ENCODE results near the gene NFATC2. TPM values are rescaled to one million over a fixed set of nuclear protein-coding genes. Genes with fewer than 3 reads are reported as not detected.

NFATC2 gene
- total and polyA plus RNA-seq, 2 experiments from 2014 or later: 4.9 to 8.3 TPM

- no peak for DNase-seq (ENCODE audit: low spot score)
- 96% methylated on average over 4 of the region's 4 CpGs for WGBS (ENCODE audit: low lambda C conversion rate, missing lambda C conversion rate)
- H4K20me1 ChIP-seq (ENCODE audit: insufficient read depth, poor library complexity, severe bottlenecking): no peaks in the 10 kb centered on the region
- H3K36me3 ChIP-seq (replicated peaks; ENCODE audit: insufficient read depth, low read depth): no peaks in the 10 kb centered on the region
- H3K9me3 ChIP-seq (ENCODE audit: low read depth): no peaks in the 10 kb centered on the region
- H3K79me2 ChIP-seq: no peaks in the 10 kb centered on the region
- H3K9me2 ChIP-seq (replicated peaks; ENCODE audit: insufficient read depth): no peaks in the 10 kb centered on the region
- no peak overlapping the region for H2AFZ ChIP-seq
- H3K27ac ChIP-seq: no peak overlapping the region
- H3K4me1 ChIP-seq (ENCODE audit: insufficient read depth): no peaks in the 10 kb centered on the region
- no peak overlapping the region for H3K4me2 ChIP-seq
- TF ChIP-seq EZH2 (IDR thresholded peaks at IDR 0.05; ENCODE audit: borderline replicate concordance) (no peak), EZH2phosphoT487 (IDR thresholded peaks at IDR 0.05; ENCODE audit: low read depth, severe bottlenecking, unreplicated experiment) (no peak), CTCF (IDR thresholded peaks at IDR 0.05; ENCODE audit: poor library complexity) (no peak)
- H3K4me3 ChIP-seq: no peak overlapping the region
- H3K27me3 ChIP-seq: peaks cover 18% of the 10 kb centered on the region
These were observed 7.0 kb upstream of the NFATC2 start for GRCh38 chr20:51549474-51549873.

GRCh38 chr20:51547951-51548350 is 5.4 kb upstream of the NFATC2 start:
- H2AFZ ChIP-seq: no peak overlapping the region
- H3K9me2 ChIP-seq (replicated peaks; ENCODE audit: insufficient read depth): no peaks in the 10 kb centered on the region
- DNase-seq (ENCODE audit: low spot score): no peak
- H3K27me3 ChIP-seq: peaks cover 27% of the 10 kb centered on the region
- no peak overlapping the region for H3K4me3 ChIP-seq
- H3K27ac ChIP-seq: no peak overlapping the region
- H3K79me2 ChIP-seq: no peaks in the 10 kb centered on the region
- H3K4me1 ChIP-seq (ENCODE audit: insufficient read depth): peaks cover under 1% of the 10 kb centered on the region
- H4K20me1 ChIP-seq (ENCODE audit: insufficient read depth, poor library complexity, severe bottlenecking): no peaks in the 10 kb centered on the region
- 93% methylated on average over 7 of the region's 7 CpGs for WGBS (ENCODE audit: low lambda C conversion rate, missing lambda C conversion rate)
- no peak overlapping the region for H3K4me2 ChIP-seq
- H3K9me3 ChIP-seq (ENCODE audit: low read depth): no peaks in the 10 kb centered on the region
- no peaks in the 10 kb centered on the region for H3K36me3 ChIP-seq (replicated peaks; ENCODE audit: insufficient read depth, low read depth)
- TF ChIP-seq EZH2phosphoT487 (IDR thresholded peaks at IDR 0.05; ENCODE audit: low read depth, severe bottlenecking, unreplicated experiment) (no peak), CTCF (IDR thresholded peaks at IDR 0.05; ENCODE audit: poor library complexity) (no peak), EZH2 (IDR thresholded peaks at IDR 0.05; ENCODE audit: borderline replicate concordance) (no peak)

GRCh38 chr20:51545515-51545914 is 3.0 kb upstream of the NFATC2 start:
- 94% methylated on average over 2 of the region's 2 CpGs for WGBS (ENCODE audit: low lambda C conversion rate, missing lambda C conversion rate)
- Histone ChIP-seq H3K27me3 (peaks cover 28% of the 10 kb centered on the region), H3K4me1 (ENCODE audit: insufficient read depth) (peaks cover 8% of the 10 kb centered on the region), H2AFZ (no peak overlapping the region), H4K20me1 (ENCODE audit: insufficient read depth, poor library complexity, severe bottlenecking) (no peaks in the 10 kb centered on the region), H3K9me3 (ENCODE audit: low read depth) (no peaks in the 10 kb centered on the region), H3K36me3 (replicated peaks; ENCODE audit: insufficient read depth, low read depth) (no peaks in the 10 kb centered on the region), H3K4me2 (no peak overlapping the region), H3K9me2 (replicated peaks; ENCODE audit: insufficient read depth) (no peaks in the 10 kb centered on the region), H3K27ac (no peak overlapping the region), H3K4me3 (no peak overlapping the region), H3K79me2 (no peaks in the 10 kb centered on the region)
- DNase-seq (ENCODE audit: low spot score): no peak
- TF ChIP-seq EZH2phosphoT487 (IDR thresholded peaks at IDR 0.05; ENCODE audit: low read depth, severe bottlenecking, unreplicated experiment) (no peak), EZH2 (IDR thresholded peaks at IDR 0.05; ENCODE audit: borderline replicate concordance) (no peak), CTCF (IDR thresholded peaks at IDR 0.05; ENCODE audit: poor library complexity) (no peak)

- Histone ChIP-seq H3K4me3 (no peak overlapping the region), H3K36me3 (replicated peaks; ENCODE audit: insufficient read depth, low read depth) (no peaks in the 10 kb centered on the region), H3K79me2 (peaks cover 20% of the 10 kb centered on the region), H3K9me3 (ENCODE audit: low read depth) (no peaks in the 10 kb centered on the region), H3K27me3 (peaks cover 28% of the 10 kb centered on the region), H3K4me2 (no peak overlapping the region), H3K27ac (no peak overlapping the region), H3K9me2 (replicated peaks; ENCODE audit: insufficient read depth) (no peaks in the 10 kb centered on the region), H3K4me1 (ENCODE audit: insufficient read depth) (peaks cover 8% of the 10 kb centered on the region), H4K20me1 (ENCODE audit: insufficient read depth, poor library complexity, severe bottlenecking) (no peaks in the 10 kb centered on the region), H2AFZ (no peak overlapping the region)
- WGBS (ENCODE audit: low lambda C conversion rate, missing lambda C conversion rate): 85% methylated on average over 7 of the region's 7 CpGs
- TF ChIP-seq CTCF (IDR thresholded peaks at IDR 0.05; ENCODE audit: poor library complexity) (no peak), EZH2phosphoT487 (IDR thresholded peaks at IDR 0.05; ENCODE audit: low read depth, severe bottlenecking, unreplicated experiment) (no peak), EZH2 (IDR thresholded peaks at IDR 0.05; ENCODE audit: borderline replicate concordance) (no peak)
- DNase-seq (ENCODE audit: low spot score): no peak
These were observed 886 bp upstream of the NFATC2 start for GRCh38 chr20:51543422-51543788.
